Calu3 (cell line): ENCODE results near the gene ATXN2. TPM values are rescaled to one million over a fixed set of nuclear protein-coding genes. Genes with fewer than 3 reads are reported as not detected.
A peak's percentile ranks its signal among the peaks of the same experiment; 100 is the strongest.
"Not testable (repeated sequence)": the region's sequence is repeated elsewhere in the genome, so short reads cannot be mapped to it uniquely, and the experiment has no call there.

Source experiments
- BruUV-seq: library from RNA; stranded (reverse); fragments of 400-500 nt; replicated peaks from 2 replicates; lab custom pipeline; 2021; lab: Mats Ljungman, UMichigan
- CTCF ChIA-PET: fragments of 300-600 bp; sonication (Branson Sonifier 250); formaldehyde crosslinking; loops from one replicate; lab custom pipeline; 2022; ENCODE audit warnings: antibody characterized with exemption; lab: Charles Lee
- DNase-seq: peaks from one replicate; pipeline ENCODE4 v3.0.0; 2022
- H3K27ac Mint-ChIP-seq: one replicate; pipeline ENCODE4 v1.8.0; 2022; ENCODE audit warnings: mixed read lengths; ENCODE audit not compliant: unreplicated experiment
- H3K27me3 Mint-ChIP-seq: one replicate; pipeline ENCODE4 v1.8.0; 2022; ENCODE audit warnings: mixed read lengths; ENCODE audit not compliant: unreplicated experiment
- H3K36me3 Mint-ChIP-seq: one replicate; pipeline ENCODE4 v1.8.0; 2022; ENCODE audit warnings: mild to moderate bottlenecking, moderate library complexity, mixed read lengths; ENCODE audit not compliant: insufficient read depth, unreplicated experiment
- H3K4me1 Mint-ChIP-seq: one replicate; pipeline ENCODE4 v1.8.0; 2022; ENCODE audit warnings: mild to moderate bottlenecking, low read depth, mixed read lengths; ENCODE audit not compliant: unreplicated experiment
- H3K4me3 Mint-ChIP-seq: one replicate; pipeline ENCODE4 v1.8.0; 2022; ENCODE audit warnings: mild to moderate bottlenecking, low read depth, moderate library complexity, mixed read lengths; ENCODE audit not compliant: unreplicated experiment
- H3K9me3 Mint-ChIP-seq: one replicate; pipeline ENCODE4 v1.8.0; 2022; ENCODE audit warnings: low read depth, mixed read lengths; ENCODE audit not compliant: unreplicated experiment
- CTCF ChIP-seq: fragments of 200-600 bp; IDR thresholded peaks from one replicate; pipeline ENCODE4 v1.8.0; 2022; ENCODE audit warnings: antibody characterized with exemption; ENCODE audit not compliant: unreplicated experiment
- intact Hi-C: fragments of 100-400 bp; cut with micrococcal nuclease; formaldehyde crosslinking; loops from one replicate; pipeline ENCODE4 v1.10.0; 2022; ENCODE audit not compliant: unreplicated experiment
- total RNA-seq: library from RNA; stranded (reverse); gene quantifications from 2 replicates; pipeline ENCODE4 v1.2.3, GENCODE V29; 2022

Gene ATXN2
- total RNA-seq, 1 experiment from 2014 or later = 123 TPM

- no peak overlapping the region for H3K27ac Mint-ChIP-seq
- H3K36me3 Mint-ChIP-seq = peaks cover 6% of the 10 kb centered on the region
- no peaks in the 10 kb centered on the region for H3K27me3 Mint-ChIP-seq
- H3K4me3 Mint-ChIP-seq = no peak overlapping the region
- H3K4me1 Mint-ChIP-seq = no peaks in the 10 kb centered on the region
- no peak for TF ChIP-seq CTCF
- no peak for DNase-seq
- BruUV-seq = no TSS peak
- CTCF ChIA-PET = no interaction called here
- intact Hi-C loops = no loop called here
- H3K9me3 Mint-ChIP-seq = no peaks in the 10 kb centered on the region
Observed at GRCh38 chr12:111635524-111635923, 36.4 kb upstream of the ATXN2 start.

- H3K4me3 Mint-ChIP-seq = no peak overlapping the region
- DNase-seq = no peak
- no peak for TF ChIP-seq CTCF
- BruUV-seq = no TSS peak
- H3K27me3 Mint-ChIP-seq = no peaks in the 10 kb centered on the region
- intact Hi-C loops = no loop called here
- H3K27ac Mint-ChIP-seq = no peak overlapping the region
- CTCF ChIA-PET = interaction anchor here (0.6 to 0.7 kb wide), 2 partner anchors 261 to 1866 kb away, joined by 3 to 7 read pairs; no protein-coding TSS in a partner anchor
- H3K36me3 Mint-ChIP-seq = no peaks in the 10 kb centered on the region
- peaks cover 16% of the 10 kb centered on the region for H3K4me1 Mint-ChIP-seq
- no peaks in the 10 kb centered on the region for H3K9me3 Mint-ChIP-seq
Observed at GRCh38 chr12:111628505-111629260, 29.6 kb upstream of the ATXN2 start.

GRCh38 chr12:111626230-111626629 is 27.1 kb upstream of the ATXN2 start:
- H3K27ac Mint-ChIP-seq = no peak overlapping the region
- no TSS peak for BruUV-seq

GRCh38 chr12:111624540-111624939 is 25.4 kb upstream of the ATXN2 start:
- CTCF ChIA-PET = no interaction called here
- intact Hi-C loops = no loop called here
- Mint-ChIP-seq H3K9me3 (peaks cover 2% of the 10 kb centered on the region), H3K27ac (peak overlapping the region; percentile 17), H3K4me1 (peaks cover 21% of the 10 kb centered on the region), H3K27me3 (no peaks in the 10 kb centered on the region), H3K36me3 (peaks cover 3% of the 10 kb centered on the region), H3K4me3 (peak overlapping the region; percentile 20)
- BruUV-seq = no TSS peak
- DNase-seq = peak; percentile 74
- TF ChIP-seq CTCF = no peak

More at GRCh38 chr12:111626230-111626629, 27.1 kb upstream of the ATXN2 start:
- H3K4me1 Mint-ChIP-seq = peaks cover 21% of the 10 kb centered on the region
- no peak for DNase-seq
- H3K9me3 Mint-ChIP-seq = no peaks in the 10 kb centered on the region
- H3K4me3 Mint-ChIP-seq = no peak overlapping the region
- H3K36me3 Mint-ChIP-seq = peaks cover 3% of the 10 kb centered on the region
- TF ChIP-seq CTCF = no peak
- no peaks in the 10 kb centered on the region for H3K27me3 Mint-ChIP-seq
- CTCF ChIA-PET = no interaction called here
- intact Hi-C loops = no loop called here

GRCh38 chr12:111617841-111618240 is 18.7 kb upstream of the ATXN2 start:
- H3K36me3 Mint-ChIP-seq, H3K4me3 Mint-ChIP-seq, H3K27ac Mint-ChIP-seq, H3K27me3 Mint-ChIP-seq, DNase-seq, H3K4me1 Mint-ChIP-seq, intact Hi-C loops, H3K9me3 Mint-ChIP-seq, BruUV-seq: not testable (repeated sequence)
- CTCF ChIA-PET = interaction anchor here (0.8 kb wide), 1 partner anchor 146 kb away, joined by 7 read pairs; no protein-coding TSS in a partner anchor
